ENCODE data around the gene SHMT1.

The SHMT1 gene

DNA sequence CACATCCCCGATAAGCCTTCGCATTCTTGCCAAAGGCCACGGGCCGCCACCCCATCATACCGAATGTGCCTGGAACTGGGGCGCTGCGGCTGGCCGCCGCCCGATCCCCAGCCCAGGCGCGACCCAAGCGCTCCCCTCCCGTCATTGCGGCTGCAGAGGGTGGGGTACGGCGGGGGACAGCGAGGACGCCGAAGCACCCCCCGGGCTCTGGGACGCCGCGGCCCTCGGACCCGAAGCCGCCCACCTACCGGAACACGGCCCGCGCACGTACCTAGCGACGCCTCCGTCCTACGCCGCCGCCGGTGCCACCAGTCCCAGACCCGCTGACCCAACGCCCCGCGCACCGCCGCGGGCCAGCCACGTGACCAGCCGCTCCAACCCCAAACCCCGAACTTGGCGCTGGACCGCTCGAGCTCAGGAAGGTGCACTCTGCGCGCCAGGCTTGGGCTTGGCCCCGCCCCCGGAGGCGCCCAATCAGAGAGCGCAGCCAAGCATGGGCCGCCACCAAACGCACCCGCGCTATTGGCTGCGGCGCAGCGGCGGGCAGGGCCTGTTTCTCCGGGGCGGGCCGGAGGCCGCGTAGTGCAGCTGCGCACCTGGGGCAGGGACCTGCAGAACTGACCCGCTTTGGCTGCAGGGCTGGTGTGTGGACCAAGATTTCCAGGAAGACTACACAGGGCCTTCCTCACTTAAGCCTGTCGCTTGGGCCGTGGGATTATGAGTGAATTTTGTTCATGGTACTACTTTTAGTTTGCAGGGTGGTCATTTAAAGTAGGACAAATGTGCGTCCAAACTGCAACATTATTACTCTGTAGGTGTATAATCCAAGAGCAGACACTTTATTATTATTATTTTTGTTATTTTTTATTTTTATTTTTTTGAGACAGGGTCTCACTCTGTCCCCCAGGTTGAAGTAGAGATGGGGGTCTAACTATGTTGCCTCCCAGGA is at the start of gene SHMT1:
Gene SHMT1, minus strand, starts transcription at position 450 of the 949 bp plus-strand sequence. CDS start 7,569 bp downstream, outside the sequence.
- Histone ChIP-seq H3K36me3 (ENCODE audit: control insufficient read depth in 2 of 2, insufficient read depth in 1 of 2, low read length in 2 of 2) (peaks cover 22 to 24% of the 10 kb centered on the region in 2 experiments; a peak in 2 of 3 replicates), H3K9me3 (ENCODE audit: control insufficient read depth, insufficient read depth, low read depth, low read length) (no peaks in the 10 kb centered on the region), H3K27ac (ENCODE audit: extremely low read depth, low read depth, low read length) (peak within 1 kb of the TSS; percentile 80; the same call in 1 of the 2 replicates), H3K4me3 (ENCODE audit: low read depth, low read length) (peak within 1 kb of the TSS; percentile 90), H3K4me1 (ENCODE audit: control insufficient read depth, insufficient read depth, low read length) (no peaks in the 10 kb centered on the region)
- POLR2A ChIA-PET = interaction anchor here (0.6 to 1.6 kb wide), 5 partner anchors 10 to 49 kb away, joined by 3 to 7 read pairs (median 3); partner anchors contain the start of gene TOP3A
- CTCF ChIA-PET = interaction anchor here (0.6 to 1.1 kb wide), 2 partner anchors 43 to 170 kb away, joined by 3 to 6 read pairs; no protein-coding TSS in a partner anchor
- TF ChIP-seq ZFP3 (tag by site-specific recombination; IDR thresholded peaks at IDR 0.05; ENCODE audit: low read depth) (no peak), ZNF585B (tag by site-specific recombination; IDR thresholded peaks at IDR 0.05) (no peak), GFI1B (tag by site-specific recombination; IDR thresholded peaks at IDR 0.05) (no peak), ZNF530 (tag by site-specific recombination; IDR thresholded peaks at IDR 0.05; ENCODE audit: low read depth) (no peak), ZNF311 (tag by site-specific recombination; IDR thresholded peaks at IDR 0.05; ENCODE audit: borderline replicate concordance) (no peak), ZNF174 (tag by site-specific recombination; IDR thresholded peaks at IDR 0.05) (no peak), ZNF423 (tag by site-specific recombination; IDR thresholded peaks at IDR 0.05) (no peak), SP3 (tag by site-specific recombination; IDR thresholded peaks at IDR 0.05) (peak; percentile 83), SETDB1 (IDR thresholded peaks at IDR 0.05; ENCODE audit: insufficient read length, low read length) (no peak), ZNF155 (tag by site-specific recombination; IDR thresholded peaks at IDR 0.05) (no peak), ZNF623 (tag by site-specific recombination; IDR thresholded peaks at IDR 0.05) (no peak), SCRT1 (tag by site-specific recombination; IDR thresholded peaks at IDR 0.05; ENCODE audit: borderline replicate concordance) (no peak), ZNF626 (tag by site-specific recombination; IDR thresholded peaks at IDR 0.05) (no peak), ZBTB20 (tag by site-specific recombination; IDR thresholded peaks at IDR 0.05) (peak; percentile 77), ZNF404 (tag by site-specific recombination; IDR thresholded peaks at IDR 0.05) (no peak)
- TF ChIP-seq, protein P1, sequence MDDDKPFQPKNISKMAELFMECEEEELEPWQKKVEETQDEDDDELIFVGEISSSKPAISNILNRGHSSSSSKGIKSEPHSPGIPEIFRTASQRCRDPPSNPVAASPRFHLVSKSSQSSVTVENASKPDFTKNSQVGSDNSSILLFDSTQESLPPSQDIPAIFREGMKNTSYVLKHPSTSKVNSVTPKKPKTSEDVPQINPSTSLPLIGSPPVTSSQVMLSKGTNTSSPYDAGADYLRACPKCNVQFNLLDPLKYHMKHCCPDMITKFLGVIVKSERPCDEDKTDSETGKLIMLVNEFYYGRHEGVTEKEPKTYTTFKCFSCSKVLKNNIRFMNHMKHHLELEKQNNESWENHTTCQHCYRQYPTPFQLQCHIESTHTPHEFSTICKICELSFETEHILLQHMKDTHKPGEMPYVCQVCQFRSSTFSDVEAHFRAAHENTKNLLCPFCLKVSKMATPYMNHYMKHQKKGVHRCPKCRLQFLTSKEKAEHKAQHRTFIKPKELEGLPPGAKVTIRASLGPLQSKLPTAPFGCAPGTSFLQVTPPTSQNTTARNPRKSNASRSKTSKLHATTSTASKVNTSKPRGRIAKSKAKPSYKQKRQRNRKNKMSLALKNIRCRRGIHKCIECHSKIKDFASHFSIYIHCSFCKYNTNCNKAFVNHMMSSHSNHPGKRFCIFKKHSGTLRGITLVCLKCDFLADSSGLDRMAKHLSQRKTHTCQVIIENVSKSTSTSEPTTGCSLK (tag by site-specific recombination; IDR thresholded peaks at IDR 0.05) = no peak
- TF ChIP-seq, protein P2, sequence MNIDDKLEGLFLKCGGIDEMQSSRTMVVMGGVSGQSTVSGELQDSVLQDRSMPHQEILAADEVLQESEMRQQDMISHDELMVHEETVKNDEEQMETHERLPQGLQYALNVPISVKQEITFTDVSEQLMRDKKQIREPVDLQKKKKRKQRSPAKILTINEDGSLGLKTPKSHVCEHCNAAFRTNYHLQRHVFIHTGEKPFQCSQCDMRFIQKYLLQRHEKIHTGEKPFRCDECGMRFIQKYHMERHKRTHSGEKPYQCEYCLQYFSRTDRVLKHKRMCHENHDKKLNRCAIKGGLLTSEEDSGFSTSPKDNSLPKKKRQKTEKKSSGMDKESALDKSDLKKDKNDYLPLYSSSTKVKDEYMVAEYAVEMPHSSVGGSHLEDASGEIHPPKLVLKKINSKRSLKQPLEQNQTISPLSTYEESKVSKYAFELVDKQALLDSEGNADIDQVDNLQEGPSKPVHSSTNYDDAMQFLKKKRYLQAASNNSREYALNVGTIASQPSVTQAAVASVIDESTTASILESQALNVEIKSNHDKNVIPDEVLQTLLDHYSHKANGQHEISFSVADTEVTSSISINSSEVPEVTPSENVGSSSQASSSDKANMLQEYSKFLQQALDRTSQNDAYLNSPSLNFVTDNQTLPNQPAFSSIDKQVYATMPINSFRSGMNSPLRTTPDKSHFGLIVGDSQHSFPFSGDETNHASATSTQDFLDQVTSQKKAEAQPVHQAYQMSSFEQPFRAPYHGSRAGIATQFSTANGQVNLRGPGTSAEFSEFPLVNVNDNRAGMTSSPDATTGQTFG (tag by site-specific recombination; IDR thresholded peaks at IDR 0.05; ENCODE audit: borderline replicate concordance) = no peak
- TF ChIP-seq, protein P3, sequence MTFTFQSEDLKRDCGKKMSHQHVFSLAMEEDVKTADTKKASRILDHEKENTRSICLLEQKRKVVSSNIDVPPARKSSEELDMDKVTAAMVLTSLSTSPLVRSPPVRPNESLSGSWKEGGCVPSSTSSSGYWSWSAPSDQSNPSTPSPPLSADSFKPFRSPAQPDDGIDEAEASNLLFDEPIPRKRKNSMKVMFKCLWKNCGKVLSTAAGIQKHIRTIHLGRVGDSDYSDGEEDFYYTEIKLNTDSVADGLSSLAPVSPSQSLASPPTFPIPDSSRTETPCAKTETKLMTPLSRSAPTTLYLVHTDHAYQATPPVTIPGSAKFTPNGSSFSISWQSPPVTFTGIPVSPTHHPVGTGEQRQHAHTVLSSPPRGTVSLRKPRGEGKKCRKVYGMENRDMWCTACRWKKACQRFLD (tag by site-specific recombination; IDR thresholded peaks at IDR 0.05) = no peak
- TF ChIP-seq, protein P4, sequence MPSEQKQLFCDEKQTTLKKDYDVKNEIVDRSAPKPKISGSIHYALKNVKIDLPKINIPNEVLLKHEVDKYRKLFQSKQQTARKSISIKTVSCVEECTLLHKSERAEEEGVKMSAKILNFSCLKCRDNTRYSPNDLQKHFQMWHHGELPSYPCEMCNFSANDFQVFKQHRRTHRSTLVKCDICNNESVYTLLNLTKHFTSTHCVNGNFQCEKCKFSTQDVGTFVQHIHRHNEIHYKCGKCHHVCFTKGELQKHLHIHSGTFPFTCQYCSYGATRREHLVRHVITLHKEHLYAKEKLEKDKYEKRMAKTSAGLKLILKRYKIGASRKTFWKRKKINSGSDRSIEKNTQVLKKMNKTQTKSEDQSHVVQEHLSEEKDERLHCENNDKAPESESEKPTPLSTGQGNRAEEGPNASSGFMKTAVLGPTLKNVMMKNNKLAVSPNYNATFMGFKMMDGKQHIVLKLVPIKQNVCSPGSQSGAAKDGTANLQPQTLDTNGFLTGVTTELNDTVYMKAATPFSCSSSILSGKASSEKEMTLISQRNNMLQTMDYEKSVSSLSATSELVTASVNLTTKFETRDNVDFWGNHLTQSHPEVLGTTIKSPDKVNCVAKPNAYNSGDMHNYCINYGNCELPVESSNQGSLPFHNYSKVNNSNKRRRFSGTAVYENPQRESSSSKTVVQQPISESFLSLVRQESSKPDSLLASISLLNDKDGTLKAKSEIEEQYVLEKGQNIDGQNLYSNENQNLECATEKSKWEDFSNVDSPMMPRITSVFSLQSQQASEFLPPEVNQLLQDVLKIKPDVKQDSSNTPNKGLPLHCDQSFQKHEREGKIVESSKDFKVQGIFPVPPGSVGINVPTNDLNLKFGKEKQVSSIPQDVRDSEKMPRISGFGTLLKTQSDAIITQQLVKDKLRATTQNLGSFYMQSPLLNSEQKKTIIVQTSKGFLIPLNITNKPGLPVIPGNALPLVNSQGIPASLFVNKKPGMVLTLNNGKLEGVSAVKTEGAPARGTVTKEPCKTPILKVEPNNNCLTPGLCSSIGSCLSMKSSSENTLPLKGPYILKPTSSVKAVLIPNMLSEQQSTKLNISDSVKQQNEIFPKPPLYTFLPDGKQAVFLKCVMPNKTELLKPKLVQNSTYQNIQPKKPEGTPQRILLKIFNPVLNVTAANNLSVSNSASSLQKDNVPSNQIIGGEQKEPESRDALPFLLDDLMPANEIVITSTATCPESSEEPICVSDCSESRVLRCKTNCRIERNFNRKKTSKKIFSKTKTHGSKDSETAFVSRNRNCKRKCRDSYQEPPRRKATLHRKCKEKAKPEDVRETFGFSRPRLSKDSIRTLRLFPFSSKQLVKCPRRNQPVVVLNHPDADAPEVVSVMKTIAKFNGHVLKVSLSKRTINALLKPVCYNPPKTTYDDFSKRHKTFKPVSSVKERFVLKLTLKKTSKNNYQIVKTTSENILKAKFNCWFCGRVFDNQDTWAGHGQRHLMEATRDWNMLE (tag by site-specific recombination; conservative IDR thresholded peaks at IDR 0.05; ENCODE audit: low read depth) = no peak
- TF ChIP-seq, protein P5, sequence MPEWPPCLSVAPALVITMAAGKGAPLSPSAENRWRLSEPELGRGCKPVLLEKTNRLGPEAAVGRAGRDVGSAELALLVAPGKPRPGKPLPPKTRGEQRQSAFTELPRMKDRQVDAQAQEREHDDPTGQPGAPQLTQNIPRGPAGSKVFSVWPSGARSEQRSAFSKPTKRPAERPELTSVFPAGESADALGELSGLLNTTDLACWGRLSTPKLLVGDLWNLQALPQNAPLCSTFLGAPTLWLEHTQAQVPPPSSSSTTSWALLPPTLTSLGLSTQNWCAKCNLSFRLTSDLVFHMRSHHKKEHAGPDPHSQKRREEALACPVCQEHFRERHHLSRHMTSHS (tag by site-specific recombination; IDR thresholded peaks at IDR 0.05) = no peak
- TF ChIP-seq, protein P6, sequence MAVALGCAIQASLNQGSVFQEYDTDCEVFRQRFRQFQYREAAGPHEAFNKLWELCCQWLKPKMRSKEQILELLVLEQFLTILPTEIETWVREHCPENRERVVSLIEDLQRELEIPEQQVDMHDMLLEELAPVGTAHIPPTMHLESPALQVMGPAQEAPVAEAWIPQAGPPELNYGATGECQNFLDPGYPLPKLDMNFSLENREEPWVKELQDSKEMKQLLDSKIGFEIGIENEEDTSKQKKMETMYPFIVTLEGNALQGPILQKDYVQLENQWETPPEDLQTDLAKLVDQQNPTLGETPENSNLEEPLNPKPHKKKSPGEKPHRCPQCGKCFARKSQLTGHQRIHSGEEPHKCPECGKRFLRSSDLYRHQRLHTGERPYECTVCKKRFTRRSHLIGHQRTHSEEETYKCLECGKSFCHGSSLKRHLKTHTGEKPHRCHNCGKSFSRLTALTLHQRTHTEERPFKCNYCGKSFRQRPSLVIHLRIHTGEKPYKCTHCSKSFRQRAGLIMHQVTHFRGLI (tag by site-specific recombination; IDR thresholded peaks at IDR 0.05) = 0 out of 2 replicates have a peak, but pooled peaks have one; percentile 17

Data from HEK293 (cell line).